Kidney (tissue), 14 donors: Measurements from ENCODE around the gene C1QTNF6. TPM values are rescaled to one million over a fixed set of nuclear protein-coding genes. Genes with fewer than 3 reads are reported as not detected.

Experiments
- DNase-seq, 5 donors: peaks; one replicate each; pipeline ENCODE4 v3.0.0-alpha.2; 2013 to 2020
- FAIRE-seq: peaks from 2 replicates; lab custom pipeline; 2012; peaks lifted over from hg19 to GRCh38; lab: Jason Lieb, UNC
- H3K27ac ChIP-seq, 2 donors: one replicate each; pipeline ENCODE4 v1.7.0; 2013; ENCODE audit warnings: low read depth in 2 of 2, low read length in 2 of 2, inconsistent platforms in 1 of 2
- H3K27me3 ChIP-seq: one replicate; pipeline ENCODE4 v1.7.1; 2013; ENCODE audit warnings: low read length, inconsistent platforms; ENCODE audit not compliant: control insufficient read depth, insufficient read depth
- H3K36me3 ChIP-seq, 3 donors: one replicate each; pipeline versions ENCODE4 v1.7.0 to v1.7.1; 2013; ENCODE audit warnings: low read length in 3 of 3, control low read depth in 1 of 3, inconsistent platforms in 1 of 3; ENCODE audit not compliant: insufficient read depth in 3 of 3, control insufficient read depth in 2 of 3
- H3K4me1 ChIP-seq, 3 donors: one replicate each; pipeline versions ENCODE4 v1.7.0 to v1.7.1; 2013; ENCODE audit warnings: low read length in 3 of 3, inconsistent platforms in 1 of 3, low read depth in 1 of 3; ENCODE audit not compliant: control insufficient read depth in 2 of 3, insufficient read depth in 2 of 3
- H3K4me3 ChIP-seq, 3 donors: one replicate each; pipeline versions ENCODE4 v1.7.0 to v1.8.1; 2013; ENCODE audit warnings: low read length in 3 of 3, control low read depth in 1 of 3, inconsistent platforms in 1 of 3
- H3K9ac ChIP-seq, 3 donors: one replicate each; pipeline versions ENCODE4 v1.7.0 to v1.7.1; 2013; ENCODE audit warnings: low read length in 3 of 3, control low read depth in 1 of 3, inconsistent platforms in 1 of 3
- H3K9me3 ChIP-seq, 3 donors: one replicate each; pipeline versions ENCODE4 v1.7.0 to v1.7.1; 2013; ENCODE audit warnings: low read length in 3 of 3, control low read depth in 1 of 3, inconsistent platforms in 1 of 3; ENCODE audit not compliant: control insufficient read depth in 2 of 3, insufficient read depth in 1 of 3
- CTCF ChIP-seq: IDR thresholded peaks from 3 replicates; pipeline ENCODE4 v1.5.1; 2012; ENCODE audit warnings: mild to moderate bottlenecking, moderate library complexity, borderline replicate concordance; ENCODE audit not compliant: insufficient read depth; ENCODE audit errors: extremely low read depth
- intact Hi-C: fragments of 100-400 bp; cut with DNase I; formaldehyde crosslinking; loops from one replicate; pipeline ENCODE4 v1.11.1; 2022
- polyA plus RNA-seq: library from polyadenylated mRNA; stranded (reverse); fragments of 350-450 nt; fragmentation: Illumina TruSeq; extraction: RNeasy Lipid Tissue Mini Kit (QIAGEN cat#74804); gene quantifications from one replicate; pipeline ENCODE4 v1.2.3, GENCODE V29; 2014; ENCODE audit warnings: low read depth, low replicate concordance; ENCODE audit not compliant: insufficient read depth
- total RNA-seq: library from RNA; stranded (reverse); fragmentation: NEBNext Ultra II Directional; extraction: Animal tissue kit (Norgen Biotek cat#: 25700); gene quantifications from one replicate; pipeline ENCODE4 v1.2.1, GENCODE V29; 2021
- donor health status: control.
- donor health status: control.
- donor health status: control.
- donor health status: control.
- donor health status: control.
- donor health status: DM: yes; HTN: yes; CAD: no.
- donor health status: Normal renal cell carcinoma (clear cell type).

Gene C1QTNF6
- total and polyA plus RNA-seq, 2 donors from 2014 or later, result 3.2 to 8.0 TPM

- Histone ChIP-seq H3K4me3 (peak overlapping the region; percentile 24 to 58 (median 53)), H3K4me1 (peaks cover 18 to 31% (median 28%) of the 10 kb centered on the region in 3 donors), H3K36me3 (no peaks in the 10 kb centered on the region), H3K27me3 (no peaks in the 10 kb centered on the region), H3K27ac (peak overlapping the region; percentile 96 to 97), H3K9me3 (no peaks in the 10 kb centered on the region), H3K9ac (peak overlapping the region; percentile 26 to 56 (median 54))
- no peak for TF ChIP-seq CTCF
- intact Hi-C loops, result no loop called here
- DNase-seq, result peak in 1 of 5 donors; percentile 74
- FAIRE-seq, result no peak
Measured at GRCh38 chr22:37187552-37187890, 526 bp downstream of the C1QTNF6 start.

- Histone ChIP-seq H3K36me3 (no peaks in the 10 kb centered on the region), H3K4me3 (peak overlapping the region in 2 of 3 donors; percentile 24 to 58), H3K27ac (peak overlapping the region; percentile 96 to 97), H3K27me3 (no peaks in the 10 kb centered on the region), H3K4me1 (peaks cover 18 to 31% (median 28%) of the 10 kb centered on the region in 3 donors), H3K9me3 (no peaks in the 10 kb centered on the region), H3K9ac (peak overlapping the region; percentile 26 to 56 (median 54))
- DNase-seq (peak in 1 of 5 donors; percentile 55), FAIRE-seq (no peak)
- TF ChIP-seq CTCF, result no peak
- intact Hi-C loops, result no loop called here
Measured at GRCh38 chr22:37186997-37187522, 987 bp downstream of the C1QTNF6 start.

GRCh38 chr22:37186228-37186996, 1.6 kb downstream of the C1QTNF6 start:
- Histone ChIP-seq H3K36me3 (no peaks in the 10 kb centered on the region), H3K9me3 (no peaks in the 10 kb centered on the region), H3K27me3 (no peaks in the 10 kb centered on the region), H3K4me1 (peaks cover 18 to 31% (median 28%) of the 10 kb centered on the region in 3 donors), H3K4me3 (no peak overlapping the region), H3K27ac (peak overlapping the region in 1 of 2 donors; percentile 97), H3K9ac (peak overlapping the region in 1 of 3 donors; percentile 56)
- intact Hi-C loops, result no loop called here
- peak in 4 of 5 donors; percentile 49 to 83 (median 68) for DNase-seq
- TF ChIP-seq CTCF, result no peak
- no peak for FAIRE-seq
